Mesenteric fat pad (tissue), 1 donor: ENCODE measurements around the gene ENTREP1. TPM values are rescaled to one million over a fixed set of nuclear protein-coding genes. Genes with fewer than 3 reads are reported as not detected.
"Not testable (repeated sequence)": the region's sequence is repeated elsewhere in the genome, so short reads cannot be mapped to it uniquely, and the experiment has no call there.

Experiments
- DNase-seq: peaks from one replicate; pipeline ENCODE4 v3.0.0-alpha.2; 2020; ENCODE audit warnings: low spot score
- total RNA-seq: library from RNA; stranded (reverse); fragmentation: NEBNext Ultra II Directional; extraction: Animal tissue kit (Norgen Biotek cat#: 25700); gene quantifications from one replicate; pipeline ENCODE4 v1.2.1, GENCODE V29; 2021
- donor health status: DM: yes; HTN: yes; CAD: no.

ENTREP1 gene
- total RNA-seq, 1 donor from 2014 or later: 3.9 TPM

DNA sequence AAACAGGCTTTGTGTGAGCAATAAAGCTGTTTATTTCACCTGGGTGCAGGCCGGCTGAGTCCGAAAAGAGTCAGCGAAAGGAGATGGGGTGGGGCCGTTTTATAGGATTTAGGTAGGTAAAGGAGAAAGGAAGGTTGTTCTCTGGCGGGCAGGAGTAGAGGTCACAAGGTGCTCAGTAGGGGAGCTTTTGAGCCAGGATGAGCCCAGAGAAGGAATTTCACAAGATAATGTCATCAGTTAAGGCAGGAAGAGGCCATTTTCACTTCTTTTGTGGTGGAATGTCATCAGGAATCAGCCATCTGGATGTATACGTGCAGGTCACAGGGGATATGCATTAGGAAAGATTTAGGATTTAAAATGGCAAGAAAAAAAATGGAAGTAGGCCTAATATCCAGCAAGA is 84.9 kb downstream of the ENTREP1 start:
- DNase-seq: not testable (repeated sequence)

DNA sequence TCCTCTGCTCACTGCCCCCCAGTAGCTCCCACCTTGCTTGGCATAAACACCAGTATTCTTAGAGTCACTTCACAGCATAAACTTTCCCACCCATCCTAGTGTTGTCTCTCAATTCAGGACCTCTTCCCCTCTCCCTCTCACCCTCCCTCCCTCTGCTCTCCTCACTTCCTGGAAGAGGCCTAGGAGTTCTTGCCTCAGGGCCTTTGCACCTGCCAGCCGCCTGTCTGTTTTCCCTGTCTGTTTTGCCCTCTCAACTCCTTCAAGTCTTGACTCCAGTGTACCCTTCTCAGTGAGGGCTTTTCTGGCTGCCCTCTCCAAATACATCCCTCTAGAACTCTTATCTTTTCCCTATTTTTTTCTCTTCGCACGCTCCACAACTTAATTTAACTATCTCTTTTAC is 86.2 kb downstream of the ENTREP1 start:
- DNase-seq: no peak

DNA sequence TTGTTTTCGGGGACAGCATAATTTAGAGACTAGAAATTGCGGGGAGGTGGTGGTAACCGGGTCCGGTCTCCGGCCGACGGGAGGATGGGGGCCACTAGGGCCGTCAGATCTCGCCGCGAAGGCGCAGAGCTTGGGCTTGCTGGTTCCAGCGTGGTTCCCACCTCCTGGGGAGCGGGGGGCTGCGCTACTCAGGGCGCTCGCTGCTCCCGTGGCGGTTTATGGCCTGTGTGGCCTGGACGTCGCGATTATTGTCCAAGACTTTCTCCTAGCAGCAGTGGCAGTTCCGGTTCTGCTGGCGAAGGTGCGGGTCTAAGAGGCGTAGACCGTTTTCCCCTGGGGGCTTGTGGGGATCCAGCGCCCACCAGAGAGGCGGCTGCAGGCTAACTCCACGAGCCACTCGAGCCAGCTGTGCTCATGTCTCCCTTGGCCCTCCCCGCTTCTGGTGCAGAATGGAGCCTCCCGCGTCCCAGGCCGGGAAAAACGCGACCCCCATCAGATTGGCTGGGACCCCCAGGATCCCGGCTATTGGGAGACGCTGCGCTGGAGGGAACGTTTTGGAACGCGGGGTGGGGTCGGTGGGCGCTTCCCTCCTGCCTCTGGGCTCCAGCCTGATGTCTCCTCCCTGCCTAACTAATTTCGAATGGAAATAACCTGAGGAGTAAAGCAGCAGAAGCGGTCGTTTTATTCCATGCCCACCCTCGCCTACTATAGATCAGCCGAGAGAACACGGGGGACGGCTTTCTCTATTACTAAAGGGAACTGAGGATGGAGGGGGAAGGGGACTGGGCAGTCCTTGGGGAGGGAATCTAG is 87.1 kb downstream of the ENTREP1 start:
- DNase-seq: no peak

DNA sequence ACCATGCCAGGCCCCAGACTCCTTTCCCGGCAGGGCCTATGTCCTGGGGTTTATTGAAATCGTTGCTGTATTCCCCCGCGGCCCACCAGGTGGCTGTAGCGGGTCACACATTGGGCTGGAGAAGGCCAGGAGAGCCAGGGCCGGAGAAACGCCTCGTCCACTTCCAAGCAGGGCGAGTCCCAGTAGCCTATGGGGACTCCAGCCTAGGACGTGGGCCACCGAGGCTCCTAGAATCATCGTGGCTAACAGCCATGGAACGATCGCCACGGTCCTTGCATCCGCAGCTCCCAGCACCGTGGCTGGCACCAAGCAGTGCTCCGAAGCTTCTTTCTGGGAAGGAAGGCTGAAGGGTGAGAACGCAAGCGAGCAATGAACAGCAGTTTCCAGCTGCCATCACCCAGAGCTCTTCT is 87.7 kb downstream of the ENTREP1 start:
- DNase-seq: no peak

DNA sequence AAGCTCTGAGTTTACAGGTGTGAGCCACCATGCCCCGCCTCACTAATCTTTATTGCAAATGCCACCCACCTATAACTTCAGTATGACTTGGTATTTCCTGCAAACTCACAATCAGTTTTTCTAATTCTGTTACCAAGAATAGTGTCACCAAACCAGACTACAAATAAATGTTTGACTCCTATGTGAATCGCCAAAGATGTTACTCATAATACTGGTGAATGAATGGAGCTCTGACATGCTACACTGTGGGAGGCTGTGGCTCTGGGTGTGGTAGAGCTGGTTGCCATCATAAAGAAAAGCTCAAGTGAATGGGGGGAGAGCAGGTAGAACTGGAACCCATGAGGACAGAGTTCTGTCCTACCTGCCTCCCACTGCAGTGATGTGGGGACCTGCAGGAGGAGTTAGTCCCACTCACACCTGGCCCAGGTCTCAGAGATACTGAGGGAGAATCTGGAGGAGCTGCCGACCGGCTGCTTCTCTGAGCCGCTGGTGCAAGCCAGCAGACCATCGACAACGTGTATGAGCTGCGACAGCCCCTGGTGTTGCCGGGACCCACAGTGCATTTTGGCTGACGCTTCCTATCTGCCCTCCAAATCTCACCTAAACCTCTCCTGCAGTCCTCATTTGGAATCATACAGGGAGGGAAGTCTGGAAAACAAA is 95.7 kb downstream of the ENTREP1 start:
- no peak for DNase-seq

DNA sequence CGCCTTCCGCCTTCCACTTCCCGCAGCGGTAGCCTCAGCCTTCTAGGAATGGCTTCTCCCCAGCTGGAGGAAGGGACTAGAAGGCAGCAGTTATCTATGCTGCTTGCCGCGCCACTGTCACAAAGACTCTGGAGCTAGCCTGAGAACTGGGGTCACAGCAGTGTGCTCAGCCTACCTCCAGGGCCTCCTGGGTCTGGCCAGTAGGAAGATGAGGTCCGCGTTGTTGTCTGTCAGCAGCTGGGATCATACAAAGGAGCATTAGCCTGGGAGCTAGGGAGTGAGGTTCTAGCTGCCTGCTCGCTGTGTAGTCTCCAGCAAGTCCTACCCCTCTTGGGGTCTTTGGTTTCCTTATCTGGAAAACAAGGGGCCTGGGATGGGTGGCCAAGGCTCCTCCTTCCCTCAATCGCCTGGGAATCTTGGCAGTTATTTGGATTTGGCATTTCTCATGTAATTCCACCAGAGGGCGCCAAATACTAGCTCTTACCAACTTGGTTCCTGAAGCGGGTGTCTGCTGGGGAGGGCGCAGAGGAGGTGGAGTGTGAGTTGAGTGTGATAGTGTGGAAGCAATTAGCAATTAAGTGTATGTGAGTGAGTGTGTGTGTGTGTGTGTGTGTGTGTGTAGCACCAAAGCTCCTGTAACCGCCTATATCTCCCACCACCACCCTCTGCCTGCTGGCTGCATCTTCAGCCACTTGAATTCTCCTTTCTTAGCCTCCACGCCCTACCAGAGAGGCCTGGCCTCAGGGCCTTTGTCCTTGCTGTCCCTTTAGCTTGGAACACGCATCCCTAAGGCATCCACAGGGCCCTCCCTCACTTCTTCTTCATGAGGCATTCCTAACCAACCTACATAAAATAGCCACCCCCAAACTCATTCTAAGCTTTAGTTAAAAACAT is 97.1 kb downstream of the ENTREP1 start:
- no peak for DNase-seq

DNA sequence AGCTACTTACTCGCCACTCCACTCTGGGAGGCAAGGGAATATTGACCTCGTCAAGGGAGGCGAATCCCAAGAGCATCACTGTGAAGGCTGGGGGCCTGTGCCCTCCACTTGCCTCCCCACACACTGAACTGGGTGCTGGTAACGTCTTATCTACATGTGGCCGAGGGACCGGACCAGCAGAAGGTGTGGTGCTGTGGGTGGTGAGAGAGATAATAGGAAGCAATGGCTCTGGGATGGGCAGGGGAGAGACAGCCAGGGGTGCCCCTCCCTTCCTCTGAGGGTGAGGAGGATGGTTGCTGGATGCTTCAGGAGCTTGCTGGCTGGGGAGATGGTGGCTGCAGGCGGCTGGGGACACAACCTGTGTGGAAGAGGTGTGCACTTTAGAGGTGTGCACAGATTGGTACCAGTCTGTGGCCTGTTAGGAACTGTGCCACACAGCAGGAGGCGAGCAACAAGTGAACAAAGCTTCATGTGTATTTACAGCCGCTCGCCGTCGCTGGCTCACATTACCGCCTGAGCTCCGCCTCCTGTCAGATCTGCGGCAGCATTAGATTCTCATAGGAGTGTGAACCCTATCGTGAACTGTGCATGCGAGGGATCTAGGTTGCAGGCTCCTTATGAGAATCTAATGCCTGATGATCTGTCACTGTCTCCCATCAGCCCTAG is 100.3 kb downstream of the ENTREP1 start:
- no peak for DNase-seq

DNA sequence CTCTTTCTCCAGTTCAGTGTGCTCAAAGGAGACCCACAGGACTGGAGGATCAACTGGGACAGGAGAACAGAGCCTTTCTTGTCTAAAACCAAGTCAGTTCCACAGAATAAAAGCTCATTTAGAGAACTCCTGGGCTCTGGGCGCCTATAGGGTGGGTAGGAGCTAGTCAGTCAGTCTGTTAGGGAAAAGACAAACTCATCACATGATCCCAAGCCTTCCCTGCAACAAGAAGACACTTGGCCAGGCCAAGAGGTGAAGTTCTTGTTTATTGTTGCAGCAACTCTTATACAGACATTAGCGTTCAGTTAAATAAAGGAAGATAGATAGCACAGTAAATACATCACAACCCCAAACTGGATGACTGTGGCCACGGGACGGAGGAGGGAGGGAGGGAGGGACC is 102.3 kb downstream of the ENTREP1 start:
- no peak for DNase-seq

DNA sequence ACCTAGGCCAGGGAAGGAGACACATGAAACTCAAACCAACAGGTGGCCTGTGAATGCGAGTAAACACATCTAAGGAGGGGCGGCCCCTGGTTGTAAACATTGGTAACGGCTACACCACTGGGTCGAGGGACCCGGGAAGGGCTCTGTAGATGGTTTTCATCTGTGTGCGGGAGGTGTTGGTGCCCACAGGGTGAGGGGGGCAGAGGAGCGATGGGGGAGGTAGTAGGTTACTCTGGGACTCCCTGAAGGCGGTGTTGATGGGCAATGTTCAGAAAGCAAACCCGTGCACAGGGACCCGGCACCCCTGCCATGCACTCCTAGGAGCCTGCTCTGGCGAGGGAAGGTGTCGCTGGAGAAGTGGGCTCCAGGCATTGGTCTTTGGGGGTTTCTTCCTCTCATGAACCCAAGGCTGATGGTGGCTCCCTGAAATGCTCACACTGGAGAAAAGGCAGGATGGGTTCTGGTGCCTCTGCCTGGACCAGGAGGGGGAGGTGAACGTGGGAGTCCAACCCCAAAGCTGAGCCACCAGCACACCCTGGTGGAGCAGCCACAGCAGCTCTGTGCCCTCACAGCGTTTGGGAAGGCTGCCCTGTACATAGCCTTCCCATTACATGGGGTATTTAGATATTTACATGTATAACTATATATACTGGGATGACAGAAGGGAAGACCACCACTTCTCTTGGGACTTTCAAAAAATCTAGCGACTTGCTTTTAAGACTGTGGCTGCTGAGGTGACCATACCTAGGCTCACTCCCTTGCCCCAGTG is 103.2 kb downstream of the ENTREP1 start:
- DNase-seq: peak; percentile 82

DNA sequence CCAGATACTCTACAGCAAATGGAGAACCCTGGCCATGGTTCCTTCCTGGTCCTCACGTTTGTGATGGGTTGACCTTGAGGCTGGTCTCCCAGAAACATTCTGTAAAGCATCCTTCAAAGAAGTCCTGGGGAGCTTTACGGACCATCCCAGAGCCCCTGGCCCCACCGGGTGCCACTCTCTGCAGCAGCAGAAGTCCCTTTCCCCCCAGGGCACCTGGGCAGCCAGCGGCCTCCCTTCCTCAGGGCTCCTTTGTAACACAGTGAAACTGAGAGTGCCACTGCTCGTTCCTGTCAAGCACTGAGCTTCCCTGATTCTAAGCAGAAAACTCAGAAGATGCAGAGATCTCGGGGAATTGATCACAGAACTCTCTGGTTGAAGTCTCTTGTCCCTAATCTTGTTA is 104.3 kb downstream of the ENTREP1 start:
- DNase-seq: no peak

DNA sequence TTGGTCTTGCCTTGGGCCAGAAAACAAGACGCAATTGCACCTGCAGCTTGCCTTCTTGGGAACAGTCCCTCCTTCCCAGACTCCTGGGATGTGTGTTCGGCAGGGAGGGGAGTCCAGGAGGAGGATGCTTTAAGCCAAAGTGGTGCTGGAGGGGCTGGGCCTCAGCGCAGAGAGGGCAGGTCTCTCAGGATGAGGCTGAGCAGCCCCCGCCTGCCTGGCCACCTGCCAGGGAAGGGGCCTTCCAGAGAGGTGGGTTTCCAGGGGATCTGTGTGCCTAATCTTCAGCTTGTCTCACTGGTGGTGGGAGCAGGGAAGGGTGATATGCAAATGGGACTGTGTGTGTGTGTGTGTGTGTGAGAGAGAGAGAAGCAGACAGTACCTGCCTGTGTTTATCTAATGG is 105.2 kb downstream of the ENTREP1 start:
- no peak for DNase-seq

DNA sequence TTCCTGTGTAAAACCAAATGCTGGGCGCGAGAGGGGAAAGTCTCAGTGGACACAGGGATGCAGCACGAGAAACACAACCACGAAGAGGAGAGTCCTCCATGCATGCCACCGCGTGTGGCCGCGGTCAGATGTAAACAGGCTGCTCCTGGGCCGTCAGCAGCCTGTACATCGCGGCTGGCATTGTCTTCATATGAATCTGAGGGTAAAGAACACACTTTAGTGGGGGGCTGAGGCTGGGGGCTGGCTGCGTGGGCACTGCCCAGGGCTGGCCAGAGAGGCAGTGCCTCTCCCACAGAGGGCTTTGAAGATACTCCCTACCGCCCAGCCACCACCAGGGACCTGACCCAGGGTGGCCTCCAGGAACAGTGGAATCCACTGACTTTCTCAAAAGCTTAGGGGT is 106.2 kb downstream of the ENTREP1 start:
- no peak for DNase-seq

DNA sequence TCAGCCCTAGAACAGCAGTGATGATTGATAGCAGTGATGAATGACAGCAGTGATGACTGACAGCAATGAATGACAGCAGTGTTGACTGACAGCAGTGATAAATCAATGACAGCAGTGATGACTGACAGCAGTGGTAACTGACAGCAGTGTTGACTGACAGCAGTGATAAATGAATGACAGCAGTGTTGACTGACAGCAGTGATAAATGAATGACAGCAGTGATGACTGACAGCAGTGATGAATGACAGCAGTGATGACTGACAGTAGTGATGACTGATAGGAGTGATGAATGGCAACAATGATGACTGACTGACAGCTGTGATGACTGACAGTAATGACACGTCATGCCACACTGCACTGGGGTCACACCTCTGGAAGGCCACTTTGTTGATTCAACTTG is 106.8 kb downstream of the ENTREP1 start:
- no peak for DNase-seq

DNA sequence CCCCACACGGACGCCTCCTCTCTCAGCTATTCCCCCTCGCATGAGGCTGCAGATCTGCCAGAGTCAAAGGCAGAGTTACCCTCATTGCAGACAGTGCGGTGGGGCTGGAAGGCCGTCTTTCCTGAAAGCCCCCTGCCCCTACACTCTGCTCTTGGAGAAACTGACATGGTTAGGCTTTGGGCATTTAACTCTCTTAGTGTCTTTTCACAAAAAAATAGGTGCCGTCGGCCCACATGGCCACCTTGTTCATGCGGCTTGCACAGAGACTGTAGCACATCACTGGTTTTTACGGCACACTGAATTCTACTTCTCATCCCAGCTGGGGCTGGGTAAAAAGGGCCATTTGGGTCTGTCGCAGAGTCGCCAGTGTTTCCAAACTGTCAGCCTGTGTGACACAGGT is 107.6 kb downstream of the ENTREP1 start:
- DNase-seq: no peak

DNA sequence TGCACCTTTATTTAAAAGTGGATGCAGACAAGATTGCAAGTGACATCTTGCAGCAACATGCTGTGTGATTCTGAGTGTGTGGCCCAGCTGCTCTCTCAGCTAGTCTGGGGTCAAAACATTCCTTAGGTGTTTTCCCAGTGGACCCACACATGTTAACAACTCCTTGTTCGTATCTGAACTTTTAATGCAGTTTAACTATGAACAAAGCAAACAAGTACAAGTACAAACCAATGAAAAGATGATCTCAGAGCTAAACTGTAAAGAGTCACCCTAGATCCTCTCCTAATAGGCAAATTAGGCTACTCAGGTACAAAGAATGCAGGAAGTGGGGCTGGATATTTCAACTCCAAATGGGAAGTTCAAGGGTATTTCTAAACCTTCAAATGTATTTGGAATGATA is 108.4 kb downstream of the ENTREP1 start:
- no peak for DNase-seq

DNA sequence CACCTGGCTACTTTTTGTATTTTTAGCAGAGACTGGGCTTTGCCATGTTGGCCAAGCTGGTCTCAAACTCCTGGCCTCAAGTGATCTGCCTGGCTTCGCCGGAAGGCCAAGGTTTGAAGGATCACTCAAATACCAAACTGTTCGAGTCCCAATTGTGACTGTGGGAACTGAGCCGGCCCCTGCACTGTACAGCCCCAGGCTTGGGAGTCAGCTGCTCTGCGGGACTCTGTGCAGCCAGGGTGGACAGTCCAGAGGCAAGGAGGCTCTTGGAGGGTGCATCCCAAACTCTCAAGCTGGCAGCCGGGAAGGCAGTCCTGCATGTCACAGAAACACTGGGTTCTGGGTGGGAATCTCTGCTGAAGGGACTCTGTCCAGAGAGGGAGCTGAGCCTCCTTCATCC is 109.0 kb downstream of the ENTREP1 start:
- DNase-seq: peak; percentile 67

DNA sequence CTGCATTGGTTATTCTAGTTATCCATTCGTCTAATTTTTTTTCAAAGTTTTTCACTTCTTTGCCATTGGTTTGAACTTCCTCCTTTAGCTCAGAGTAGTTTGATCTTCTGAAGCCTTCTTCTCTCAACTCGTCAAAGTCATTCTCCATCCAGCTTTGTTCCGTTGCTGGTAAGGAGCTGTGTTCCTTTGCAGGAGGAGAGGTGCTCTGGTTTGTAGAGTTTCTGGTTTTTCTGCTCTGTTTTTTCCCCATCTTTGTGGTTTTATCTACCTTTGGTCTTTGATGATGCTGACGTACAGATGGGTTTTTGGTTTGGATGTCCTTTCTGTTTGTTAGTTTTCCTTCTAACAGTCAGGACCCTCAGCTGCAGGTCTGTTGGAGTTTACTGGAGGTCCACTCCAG is 114.6 kb downstream of the ENTREP1 start:
- DNase-seq: not testable (repeated sequence)

DNA sequence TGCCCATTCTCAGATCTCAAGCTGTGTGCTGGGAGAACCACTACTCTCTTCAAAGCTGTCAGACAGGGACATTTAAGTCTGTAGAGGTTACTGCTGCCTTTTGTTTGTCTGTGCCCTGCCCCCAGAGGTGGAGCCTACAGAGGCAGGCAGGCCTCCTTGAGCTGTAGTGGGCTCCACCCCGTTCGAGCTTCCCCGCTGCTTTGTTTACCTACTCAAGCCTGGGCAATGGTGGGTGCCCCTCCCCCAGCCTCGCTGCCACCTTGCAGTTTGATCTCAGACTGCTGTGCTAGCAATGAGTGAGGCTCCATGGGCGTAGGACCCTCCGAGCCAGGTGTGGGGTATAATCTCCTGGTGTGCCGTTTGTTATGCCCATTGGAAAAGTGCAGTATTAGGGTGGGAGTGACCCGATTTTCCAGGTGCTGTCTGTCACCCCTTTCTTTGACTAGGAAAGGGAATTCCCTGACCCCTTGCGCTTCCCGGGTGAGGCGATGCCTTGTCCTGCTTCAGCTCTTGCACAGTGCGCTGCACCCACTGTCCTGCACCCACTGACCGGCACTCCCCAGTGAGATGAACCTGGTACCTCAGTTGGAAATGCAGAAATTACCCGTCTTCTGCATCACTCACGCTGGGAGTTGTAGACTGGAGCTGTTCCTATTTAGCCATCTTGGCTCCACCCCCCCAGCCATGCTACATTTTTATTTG is 115.4 kb downstream of the ENTREP1 start:
- not testable (repeated sequence) for DNase-seq
